Measurements from ENCODE around the gene DTX3. TPM values are rescaled to one million over a fixed set of nuclear protein-coding genes. Genes with fewer than 3 reads are reported as not detected.
"Not testable (repeated sequence)": the region's sequence is repeated elsewhere in the genome, so short reads cannot be mapped to it uniquely, and the experiment has no call there.

DTX3 gene
- total RNA-seq, 4 donors from 2014 or later, result 3.5 to 13.8 (median 6.8) TPM

GRCh38 chr12:57638096-57638495 is 33.5 kb downstream of the DTX3 start:
- H3K27ac ChIP-seq, result no peak overlapping the region
- peaks cover 0 to 4% (median 0%) of the 10 kb centered on the region in 3 donors for H3K27me3 ChIP-seq
- no peak for DNase-seq
- intact Hi-C loops (cut with DNase I; ENCODE audit: low total_unique reads) (no loop called here), in situ Hi-C loops (cut with MboI; ENCODE audit: low sequenced_read_pairs in 4 of 4) (no loop called here)
- H3K4me3 ChIP-seq, result no peak overlapping the region
- TF ChIP-seq POLR2A (IDR thresholded peaks at IDR 0.05) (no peak), CTCF (IDR thresholded peaks at IDR 0.05 in 4 of 5, conservative IDR thresholded peaks at IDR 0.05 in 1 of 5) (no peak)
- H3K36me3 ChIP-seq, result no peaks in the 10 kb centered on the region
- peaks cover 0 to 5% of the 10 kb centered on the region in 2 donors for H3K4me1 ChIP-seq
- no peaks in the 10 kb centered on the region for H3K9me3 ChIP-seq
- ATAC-seq, result no peak

- in situ Hi-C loops (cut with MboI; ENCODE audit: low sequenced_read_pairs in 4 of 4), result no loop called here
- DNase-seq, result no peak
- ATAC-seq, result no peak
- Histone ChIP-seq H3K4me3 (no peak overlapping the region), H3K36me3 (no peaks in the 10 kb centered on the region), H3K4me1 (no peaks in the 10 kb centered on the region), H3K27me3 (peaks cover 0 to 6% (median 0%) of the 10 kb centered on the region in 3 donors), H3K9me3 (no peaks in the 10 kb centered on the region), H3K27ac (no peak overlapping the region)
- TF ChIP-seq POLR2A (IDR thresholded peaks at IDR 0.05), result no peak
- no peak for TF ChIP-seq CTCF (IDR thresholded peaks at IDR 0.05 in 4 of 5, conservative IDR thresholded peaks at IDR 0.05 in 1 of 5)
- intact Hi-C loops (cut with DNase I; ENCODE audit: low total_unique reads), result no loop called here
Measured at GRCh38 chr12:57640175-57641042, 35.8 kb downstream of the DTX3 start.

GRCh38 chr12:57641699-57642442 is 37.2 kb downstream of the DTX3 start:
- Histone ChIP-seq H3K4me1 (no peaks in the 10 kb centered on the region), H3K27me3 (peaks cover 0 to 7% (median 0%) of the 10 kb centered on the region in 3 donors), H3K27ac (no peak overlapping the region), H3K36me3 (no peaks in the 10 kb centered on the region), H3K4me3 (no peak overlapping the region), H3K9me3 (no peaks in the 10 kb centered on the region)
- intact Hi-C loops (cut with DNase I; ENCODE audit: low total_unique reads) (no loop called here), in situ Hi-C loops (cut with MboI; ENCODE audit: low sequenced_read_pairs in 4 of 4) (no loop called here)
- TF ChIP-seq POLR2A (IDR thresholded peaks at IDR 0.05) (no peak), CTCF (IDR thresholded peaks at IDR 0.05 in 4 of 5, conservative IDR thresholded peaks at IDR 0.05 in 1 of 5) (no peak)
- DNase-seq (no peak), ATAC-seq (no peak)

- H3K27me3 ChIP-seq; H3K36me3 ChIP-seq; H3K27ac ChIP-seq; in situ Hi-C loops (cut with MboI; ENCODE audit: low sequenced_read_pairs in 4 of 4); H3K9me3 ChIP-seq; intact Hi-C loops (cut with DNase I; ENCODE audit: low total_unique reads); ATAC-seq; H3K4me1 ChIP-seq; DNase-seq; H3K4me3 ChIP-seq: not testable (repeated sequence)
Measured at GRCh38 chr12:57645990-57646658, 41.5 kb downstream of the DTX3 start.

GRCh38 chr12:57646659-57647049 is 42.0 kb downstream of the DTX3 start:
- H3K27me3 ChIP-seq; ATAC-seq; in situ Hi-C loops (cut with MboI; ENCODE audit: low sequenced_read_pairs in 4 of 4); H3K4me1 ChIP-seq; intact Hi-C loops (cut with DNase I; ENCODE audit: low total_unique reads); H3K4me3 ChIP-seq; DNase-seq; H3K36me3 ChIP-seq; H3K9me3 ChIP-seq; H3K27ac ChIP-seq: not testable (repeated sequence)

All from gastrocnemius medialis (tissue), 4 donors.